NB4 (cell line): ENCODE data around the gene MT1X.

ENCODE experiments used
- CTCF ChIP-seq: IDR thresholded peaks from one replicate; pipeline ENCODE4 v1.5.1; 2012; ENCODE audit warnings: low read depth, low read length
- MAX ChIP-seq: IDR thresholded peaks from 2 replicates; pipeline ENCODE4 v1.6.1; 2011; ENCODE audit warnings: low read depth, low read length
- MYC ChIP-seq: IDR thresholded peaks from 2 replicates; pipeline ENCODE4 v1.6.1; 2011; ENCODE audit warnings: low read depth, low read length
- POLR2A ChIP-seq: IDR thresholded peaks from 2 replicates; pipeline ENCODE4 v1.6.1; 2011; ENCODE audit warnings: mild to moderate bottlenecking; ENCODE audit not compliant: insufficient read length; ENCODE audit errors: extremely low read depth

GRCh38 chr16:56732832-56733231 is 50.6 kb downstream of the MT1X start:
- TF ChIP-seq CTCF (no peak), POLR2A (no peak), MAX (no peak), MYC (no peak)
